Thoracic aorta (tissue), 2 donors: ENCODE results near the gene CELF4. TPM values are rescaled to one million over a fixed set of nuclear protein-coding genes. Genes with fewer than 3 reads are reported as not detected.
"Not testable (repeated sequence)": the region's sequence is repeated elsewhere in the genome, so short reads cannot be mapped to it uniquely, and the experiment has no call there.

Experiments
- ATAC-seq: fragments of 150-250 bp; one replicate; pipeline ENCODE4 v1.8.0; 2017; ENCODE audit warnings: low read depth; ENCODE audit not compliant: insufficient number of reproducible peaks, low FRiP score
- DNase-seq: peaks from one replicate; pipeline ENCODE4 v3.0.0-alpha.2; 2020; ENCODE audit warnings: low spot score
- H3K27ac ChIP-seq, 2 donors: fragments of 200-600 bp; sonication (generic); 1 replicate in 1 of 2; 2 replicates in 1 of 2; pipeline ENCODE4 v1.5.1; 2016; ENCODE audit warnings: mild to moderate bottlenecking in 2 of 2, moderate library complexity in 2 of 2
- H3K27me3 ChIP-seq: fragments of 200-600 bp; sonication (generic); replicated peaks from 2 replicates; pipeline ENCODE4 v1.6.0; 2016; ENCODE audit warnings: mild to moderate bottlenecking; ENCODE audit not compliant: insufficient read depth
- H3K36me3 ChIP-seq: fragments of 200-600 bp; sonication (generic); one replicate; pipeline ENCODE4 v1.5.1; 2016
- H3K4me1 ChIP-seq, 2 donors: fragments of 200-600 bp; sonication (generic); 1 replicate in 1 of 2; 2 replicates in 1 of 2; pipeline versions ENCODE4 v1.5.1 to v1.6.0; 2016; ENCODE audit warnings: low read depth in 2 of 2, mild to moderate bottlenecking in 1 of 2; ENCODE audit not compliant: control insufficient read depth in 1 of 2
- H3K4me3 ChIP-seq: fragments of 200-600 bp; sonication (generic); 2 replicates; pipeline ENCODE4 v1.5.1; 2016; ENCODE audit warnings: mild to moderate bottlenecking
- H3K9me3 ChIP-seq: fragments of 200-600 bp; sonication (generic); 2 replicates; pipeline ENCODE4 v1.5.1; 2016
- total RNA-seq, 2 donors: library from RNA; depleted of rRNA; stranded (reverse); fragments of >200 nt; gene quantifications; one replicate each; pipeline versions ENCODE4 v1.1.0 to v1.2.3, GENCODE V29; 2016
- TF ChIP-seq, protein P1 (sequence below): fragments of 200-600 bp; sonication (generic); IDR thresholded peaks from one replicate; pipeline ENCODE4 v1.5.1; 2019; ENCODE audit warnings: antibody characterized with exemption

The CELF4 gene
- total RNA-seq, 2 donors from 2014 or later: not detected

- Histone ChIP-seq H3K4me1 (no peaks in the 10 kb centered on the region), H3K9me3 (no peaks in the 10 kb centered on the region), H3K27ac (no peak overlapping the region), H3K36me3 (no peaks in the 10 kb centered on the region), H3K27me3 (no peaks in the 10 kb centered on the region), H3K4me3 (no peak overlapping the region)
- ATAC-seq: no peak
- TF ChIP-seq, protein P1, sequence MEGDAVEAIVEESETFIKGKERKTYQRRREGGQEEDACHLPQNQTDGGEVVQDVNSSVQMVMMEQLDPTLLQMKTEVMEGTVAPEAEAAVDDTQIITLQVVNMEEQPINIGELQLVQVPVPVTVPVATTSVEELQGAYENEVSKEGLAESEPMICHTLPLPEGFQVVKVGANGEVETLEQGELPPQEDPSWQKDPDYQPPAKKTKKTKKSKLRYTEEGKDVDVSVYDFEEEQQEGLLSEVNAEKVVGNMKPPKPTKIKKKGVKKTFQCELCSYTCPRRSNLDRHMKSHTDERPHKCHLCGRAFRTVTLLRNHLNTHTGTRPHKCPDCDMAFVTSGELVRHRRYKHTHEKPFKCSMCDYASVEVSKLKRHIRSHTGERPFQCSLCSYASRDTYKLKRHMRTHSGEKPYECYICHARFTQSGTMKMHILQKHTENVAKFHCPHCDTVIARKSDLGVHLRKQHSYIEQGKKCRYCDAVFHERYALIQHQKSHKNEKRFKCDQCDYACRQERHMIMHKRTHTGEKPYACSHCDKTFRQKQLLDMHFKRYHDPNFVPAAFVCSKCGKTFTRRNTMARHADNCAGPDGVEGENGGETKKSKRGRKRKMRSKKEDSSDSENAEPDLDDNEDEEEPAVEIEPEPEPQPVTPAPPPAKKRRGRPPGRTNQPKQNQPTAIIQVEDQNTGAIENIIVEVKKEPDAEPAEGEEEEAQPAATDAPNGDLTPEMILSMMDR: no peak
- no peak for DNase-seq
Measured at GRCh38 chr18:37467002-37467662, 98.5 kb downstream of the CELF4 start.

DNA sequence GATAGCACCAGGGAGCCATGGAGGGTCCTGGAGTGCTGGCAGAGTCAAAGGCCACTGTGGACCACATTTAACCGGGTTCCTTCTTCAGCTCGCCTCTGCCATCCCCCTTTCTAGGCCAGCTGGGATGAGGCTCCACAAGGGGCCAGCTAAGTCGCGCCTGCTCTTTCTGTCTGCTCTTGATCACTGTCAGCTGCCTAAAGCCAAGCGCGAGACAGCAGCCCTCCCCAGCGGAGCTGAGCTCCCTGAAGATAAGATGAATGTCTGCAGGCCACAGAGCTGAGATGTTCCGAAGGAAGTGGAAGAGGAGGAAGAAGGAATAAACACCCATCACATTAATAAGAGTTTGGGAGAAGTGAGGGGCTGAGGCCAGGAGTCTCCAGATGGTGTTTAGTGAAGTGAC, 99.6 kb downstream of the CELF4 start:
- TF ChIP-seq, protein P1: no peak
- Histone ChIP-seq H3K9me3 (no peaks in the 10 kb centered on the region), H3K27ac (no peak overlapping the region), H3K27me3 (no peaks in the 10 kb centered on the region), H3K4me1 (no peaks in the 10 kb centered on the region), H3K36me3 (no peaks in the 10 kb centered on the region), H3K4me3 (no peak overlapping the region)
- DNase-seq (no peak), ATAC-seq (no peak)

DNA sequence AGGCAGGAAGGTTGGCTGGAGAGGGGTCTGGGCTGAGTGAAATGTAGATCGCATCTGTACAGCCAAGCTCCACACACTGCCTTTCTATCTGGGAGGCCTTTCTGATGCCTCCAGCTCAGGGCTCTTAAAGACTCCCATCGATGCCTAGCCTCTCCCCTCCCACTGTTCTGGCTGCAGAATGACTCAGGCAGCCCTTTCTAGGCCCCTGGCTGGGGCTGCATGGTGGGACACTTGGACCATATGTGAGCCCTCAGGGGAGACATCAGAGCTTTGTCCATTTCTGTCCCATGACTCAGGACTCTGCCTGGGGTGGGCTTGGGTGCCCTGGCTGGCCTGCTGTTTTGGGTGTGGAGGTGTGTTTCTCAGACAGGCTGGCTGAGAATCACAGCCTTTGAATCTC, 101.3 kb downstream of the CELF4 start:
- H3K36me3 ChIP-seq: no peaks in the 10 kb centered on the region
- no peaks in the 10 kb centered on the region for H3K9me3 ChIP-seq
- H3K4me3 ChIP-seq: no peak overlapping the region
- DNase-seq: no peak
- H3K27ac ChIP-seq: no peak overlapping the region
- TF ChIP-seq, protein P1: no peak
- ATAC-seq: no peak
- H3K4me1 ChIP-seq: no peaks in the 10 kb centered on the region
- H3K27me3 ChIP-seq: no peaks in the 10 kb centered on the region

- H3K4me3 ChIP-seq: not testable (repeated sequence)
Measured at GRCh38 chr18:37461329-37461728, 104.3 kb downstream of the CELF4 start.

GRCh38 chr18:37460604-37461003, 105.0 kb downstream of the CELF4 start:
- ATAC-seq (no peak), DNase-seq (no peak)

More at GRCh38 chr18:37461329-37461728, 104.3 kb downstream of the CELF4 start:
- H3K27me3 ChIP-seq, H3K9me3 ChIP-seq, DNase-seq, ATAC-seq, H3K27ac ChIP-seq, H3K36me3 ChIP-seq, H3K4me1 ChIP-seq: not testable (repeated sequence)

More at GRCh38 chr18:37460604-37461003, 105.0 kb downstream of the CELF4 start:
- no peaks in the 10 kb centered on the region for H3K9me3 ChIP-seq
- H3K36me3 ChIP-seq: no peaks in the 10 kb centered on the region
- TF ChIP-seq, protein P1: no peak
- no peaks in the 10 kb centered on the region for H3K4me1 ChIP-seq
- H3K27ac ChIP-seq: no peak overlapping the region
- H3K27me3 ChIP-seq: no peaks in the 10 kb centered on the region
- no peak overlapping the region for H3K4me3 ChIP-seq
